HG02798 (cell line): ENCODE data around the gene ABCD4.

Source experiments
- ATAC-seq: cut with Tn5 transposase; IDR thresholded peaks from one replicate; pipeline ENCODE4 v1.9.1; 2021; ENCODE audit warnings: mild to moderate bottlenecking; ENCODE audit not compliant: unreplicated experiment, poor library complexity

The ABCD4 gene

DNA sequence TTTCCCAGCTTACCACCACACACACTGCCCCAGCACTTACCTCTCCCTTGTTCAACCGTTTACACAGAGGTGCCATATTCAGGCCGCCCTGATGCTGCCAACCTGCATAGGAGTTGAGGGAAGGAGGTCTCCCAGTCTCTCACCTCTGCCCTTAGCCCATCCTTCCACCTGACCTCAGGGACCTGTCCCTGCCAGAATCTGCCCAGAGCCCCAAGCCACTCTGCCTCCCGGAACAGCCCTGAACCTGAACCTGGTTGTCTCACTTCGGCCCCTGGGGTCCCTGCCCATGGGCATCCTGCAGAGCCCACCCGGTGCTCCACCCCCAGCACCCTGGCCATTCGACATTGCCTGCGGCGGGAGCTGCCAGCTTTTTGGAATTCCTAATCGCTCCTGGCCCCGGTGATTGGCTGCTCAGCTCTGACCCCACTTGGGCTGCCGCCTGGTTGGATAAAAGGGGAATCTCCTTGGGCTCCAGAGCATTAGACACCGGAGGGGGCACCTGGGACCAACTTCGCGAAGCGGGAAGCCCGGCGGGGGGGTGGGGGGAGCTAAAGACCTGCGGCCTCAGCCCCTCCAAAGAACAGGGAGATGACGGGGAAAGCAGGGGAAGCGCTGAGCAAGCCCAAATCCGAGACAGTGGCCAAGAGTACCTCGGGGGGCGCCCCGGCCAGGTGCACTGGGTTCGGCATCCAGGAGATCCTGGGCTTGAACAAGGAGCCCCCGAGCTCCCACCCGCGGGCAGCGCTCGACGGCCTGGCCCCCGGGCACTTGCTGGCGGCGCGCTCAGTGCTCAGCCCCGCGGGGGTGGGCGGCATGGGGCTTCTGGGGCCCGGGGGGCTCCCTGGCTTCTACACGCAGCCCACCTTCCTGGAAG lies 63.5 kb downstream of the ABCD4 start, which contains the start of gene VSX2:
Gene VSX2, plus strand, starts transcription at position 476 of the 874 bp plus-strand sequence. Its CDS starts 113 bp downstream, at position 589.
- ATAC-seq, result no peak

DNA sequence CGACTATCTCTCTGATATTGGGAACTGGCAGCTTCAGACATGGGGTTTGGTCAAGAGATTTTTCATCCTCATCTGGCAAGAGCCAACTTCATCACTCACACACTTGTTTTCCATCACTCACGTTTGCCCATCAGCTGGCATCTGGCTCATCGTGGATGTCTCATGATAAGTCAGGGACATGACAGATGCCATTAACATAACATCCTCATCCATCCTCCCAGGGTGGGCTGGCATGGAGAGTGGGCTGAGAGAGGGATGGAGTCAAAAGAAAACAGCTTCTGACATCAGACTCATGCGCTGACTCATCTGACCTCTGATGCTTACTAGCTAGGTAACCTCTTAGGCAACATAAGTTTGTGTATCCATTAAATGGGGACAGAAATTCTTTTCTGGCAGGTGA lies 65.3 kb downstream of the ABCD4 start:
- ATAC-seq, result no peak
